NCI-H748 (cell line): ENCODE data around the gene AGAP1.

Source experiments
- DNase-seq: peaks from one replicate; lab custom pipeline; 2025; ENCODE audit not compliant: unreplicated experiment; lab: John Stamatoyannopoulos, UW

Gene AGAP1

GRCh38 chr2:235658351-235659174, 164.7 kb downstream of the AGAP1 start:
- DNase-seq, result peak; percentile 10

GRCh38 chr2:235659767-235660322, 166.0 kb downstream of the AGAP1 start:
- DNase-seq, result no peak

- DNase-seq, result no peak
These were observed 166.7 kb downstream of the AGAP1 start for GRCh38 chr2:235660484-235661082.

GRCh38 chr2:235661167-235661937, 167.5 kb downstream of the AGAP1 start:
- no peak for DNase-seq

GRCh38 chr2:235661952-235662351, 168.1 kb downstream of the AGAP1 start:
- DNase-seq, result no peak

- DNase-seq, result no peak
These were observed 170.0 kb downstream of the AGAP1 start for GRCh38 chr2:235663875-235664274.

GRCh38 chr2:235665661-235666212, 171.9 kb downstream of the AGAP1 start:
- no peak for DNase-seq

GRCh38 chr2:235666213-235666781, 172.5 kb downstream of the AGAP1 start:
- DNase-seq, result no peak

- peak; percentile 45 for DNase-seq
These were observed 174.9 kb downstream of the AGAP1 start for GRCh38 chr2:235668782-235669181.

- peak; percentile 86 for DNase-seq
These were observed 175.5 kb downstream of the AGAP1 start for GRCh38 chr2:235669269-235669831.

- DNase-seq, result peak; percentile 91
These were observed 176.4 kb downstream of the AGAP1 start for GRCh38 chr2:235669983-235670962.

- DNase-seq, result peak; percentile 17
These were observed 177.3 kb downstream of the AGAP1 start for GRCh38 chr2:235670974-235671787.

- DNase-seq, result no peak
These were observed 178.9 kb downstream of the AGAP1 start for GRCh38 chr2:235672720-235673119.

- no peak for DNase-seq
These were observed 180.3 kb downstream of the AGAP1 start for GRCh38 chr2:235674146-235674545.

- no peak for DNase-seq
These were observed 181.0 kb downstream of the AGAP1 start for GRCh38 chr2:235674812-235675211.

GRCh38 chr2:235675678-235676535, 182.1 kb downstream of the AGAP1 start:
- peak; percentile 45 for DNase-seq

GRCh38 chr2:235676536-235676799, 182.6 kb downstream of the AGAP1 start:
- DNase-seq, result no peak

- DNase-seq, result no peak
These were observed 183.5 kb downstream of the AGAP1 start for GRCh38 chr2:235677276-235677788.
